ENCODE data around the gene KAZN. TPM values are rescaled to one million over a fixed set of nuclear protein-coding genes. Genes with fewer than 3 reads are reported as not detected.

KAZN gene
- total and polyA plus RNA-seq, 2 donors (not counting 1 experiment from before 2014, with no cell fraction given) = 3.4 to 5.0 TPM

GRCh38 chr1:14741532-14741931 is 143.0 kb downstream of the KAZN start:
- Histone ChIP-seq H3K9ac (ENCODE audit: insufficient read depth, low read length) (no peak overlapping the region), H3K4me3 (replicated peaks in 1 of 4; ENCODE audit: control extremely low read depth in 1 of 4, insufficient read depth in 1 of 4, low read depth in 3 of 4, low read length in 4 of 4) (no peak overlapping the region), H3K36me3 (ENCODE audit: control insufficient read depth, insufficient read depth, low read length) (no peaks in the 10 kb centered on the region), H3K9me3 (ENCODE audit: control insufficient read depth, insufficient read depth, low read depth, low read length) (no peaks in the 10 kb centered on the region), H3K27me3 (ENCODE audit: control insufficient read depth, insufficient read depth, low read length) (no peaks in the 10 kb centered on the region), H3K4me2 (ENCODE audit: extremely low read depth, insufficient read depth, low read length) (no peak overlapping the region), H3K4me1 (ENCODE audit: control insufficient read depth, extremely low read depth, insufficient read depth, low read length) (peaks cover 12% of the 10 kb centered on the region), H3K27ac (ENCODE audit: insufficient read depth, low read length) (peak overlapping the region; percentile 71), H4K20me1 (ENCODE audit: control insufficient read depth, extremely low read depth, insufficient read depth, low read length) (no peaks in the 10 kb centered on the region), H2AFZ (ENCODE audit: low read length) (no peak overlapping the region), H3K79me2 (ENCODE audit: control insufficient read depth, insufficient read depth, low read length) (no peaks in the 10 kb centered on the region)
- no peak for DNase-seq (ENCODE audit: low read depth in 2 of 2)
- no peak for TF ChIP-seq EZH2 (IDR thresholded peaks at IDR 0.05; ENCODE audit: low read length, missing control alignments)
- no peak for TF ChIP-seq CTCF (conservative IDR thresholded peaks at IDR 0.05 in 1 of 2, IDR thresholded peaks at IDR 0.05 in 1 of 2; ENCODE audit: low read depth in 1 of 2, low read length in 2 of 2)

- TF ChIP-seq CTCF (conservative IDR thresholded peaks at IDR 0.05 in 1 of 2, IDR thresholded peaks at IDR 0.05 in 1 of 2; ENCODE audit: low read depth in 1 of 2, low read length in 2 of 2) (no peak), EZH2 (IDR thresholded peaks at IDR 0.05; ENCODE audit: low read length, missing control alignments) (no peak)
- Histone ChIP-seq H3K4me1 (ENCODE audit: control insufficient read depth, extremely low read depth, insufficient read depth, low read length) (peaks cover 12% of the 10 kb centered on the region), H3K9me3 (ENCODE audit: control insufficient read depth, insufficient read depth, low read depth, low read length) (no peaks in the 10 kb centered on the region), H2AFZ (ENCODE audit: low read length) (peak overlapping the region; percentile 75), H3K27ac (ENCODE audit: insufficient read depth, low read length) (peak overlapping the region; percentile 94), H3K27me3 (ENCODE audit: control insufficient read depth, insufficient read depth, low read length) (no peaks in the 10 kb centered on the region), H3K4me2 (ENCODE audit: extremely low read depth, insufficient read depth, low read length) (peak overlapping the region; percentile 82), H3K4me3 (replicated peaks in 1 of 4; ENCODE audit: control extremely low read depth in 1 of 4, insufficient read depth in 1 of 4, low read depth in 3 of 4, low read length in 4 of 4) (peak overlapping the region in 1 of 4 experiments; percentile 1), H3K9ac (ENCODE audit: insufficient read depth, low read length) (peak overlapping the region; percentile 38), H3K79me2 (ENCODE audit: control insufficient read depth, insufficient read depth, low read length) (no peaks in the 10 kb centered on the region), H4K20me1 (ENCODE audit: control insufficient read depth, extremely low read depth, insufficient read depth, low read length) (no peaks in the 10 kb centered on the region), H3K36me3 (ENCODE audit: control insufficient read depth, insufficient read depth, low read length) (no peaks in the 10 kb centered on the region)
- DNase-seq (ENCODE audit: low read depth in 2 of 2) = peak; percentile 96 to 99
Measured at GRCh38 chr1:14742181-14742980, 143.9 kb downstream of the KAZN start.

GRCh38 chr1:14743368-14743767 is 144.9 kb downstream of the KAZN start:
- H3K79me2 ChIP-seq (ENCODE audit: control insufficient read depth, insufficient read depth, low read length) = no peaks in the 10 kb centered on the region
- H3K4me2 ChIP-seq (ENCODE audit: extremely low read depth, insufficient read depth, low read length) = no peak overlapping the region
- TF ChIP-seq CTCF (conservative IDR thresholded peaks at IDR 0.05 in 1 of 2, IDR thresholded peaks at IDR 0.05 in 1 of 2; ENCODE audit: low read depth in 1 of 2, low read length in 2 of 2) (no peak), EZH2 (IDR thresholded peaks at IDR 0.05; ENCODE audit: low read length, missing control alignments) (no peak)
- no peaks in the 10 kb centered on the region for H4K20me1 ChIP-seq (ENCODE audit: control insufficient read depth, extremely low read depth, insufficient read depth, low read length)
- H3K27ac ChIP-seq (ENCODE audit: insufficient read depth, low read length) = no peak overlapping the region
- H3K9me3 ChIP-seq (ENCODE audit: control insufficient read depth, insufficient read depth, low read depth, low read length) = no peaks in the 10 kb centered on the region
- no peaks in the 10 kb centered on the region for H3K27me3 ChIP-seq (ENCODE audit: control insufficient read depth, insufficient read depth, low read length)
- DNase-seq (ENCODE audit: low read depth in 2 of 2) = no peak
- H3K4me3 ChIP-seq (replicated peaks in 1 of 4; ENCODE audit: control extremely low read depth in 1 of 4, insufficient read depth in 1 of 4, low read depth in 3 of 4, low read length in 4 of 4) = no peak overlapping the region
- no peak overlapping the region for H2AFZ ChIP-seq (ENCODE audit: low read length)
- H3K9ac ChIP-seq (ENCODE audit: insufficient read depth, low read length) = no peak overlapping the region
- H3K36me3 ChIP-seq (ENCODE audit: control insufficient read depth, insufficient read depth, low read length) = no peaks in the 10 kb centered on the region
- H3K4me1 ChIP-seq (ENCODE audit: control insufficient read depth, extremely low read depth, insufficient read depth, low read length) = peaks cover 12% of the 10 kb centered on the region

Measured in fibroblast of lung (primary cell).